ENCODE data around the gene LOXL4.
A peak's percentile ranks its signal among the peaks of the same experiment; 100 is the strongest.

The LOXL4 gene

DNA sequence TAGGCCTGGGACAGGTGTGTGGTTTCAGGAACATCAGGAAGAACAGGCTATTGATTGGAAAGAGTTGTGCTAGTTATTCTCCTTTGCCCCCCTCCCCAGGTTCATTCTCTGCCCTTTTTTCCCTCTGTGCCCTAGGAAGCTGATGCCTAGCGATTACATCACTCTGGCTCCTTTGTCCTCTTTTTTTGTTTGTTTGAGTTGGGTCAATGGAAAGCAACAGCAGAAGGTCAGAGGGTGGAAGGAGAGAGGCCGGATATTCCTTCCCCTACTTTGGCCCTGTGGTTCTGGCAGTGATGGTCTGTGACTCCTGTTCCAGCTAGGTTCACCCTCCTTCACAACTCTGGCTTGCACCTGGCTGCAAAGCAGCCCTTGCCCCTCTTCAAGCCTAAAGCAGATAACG, 18.9 kb downstream of the LOXL4 start:
- DNase-seq (ENCODE audit: low read depth): no peak
- TF ChIP-seq, protein P1, sequence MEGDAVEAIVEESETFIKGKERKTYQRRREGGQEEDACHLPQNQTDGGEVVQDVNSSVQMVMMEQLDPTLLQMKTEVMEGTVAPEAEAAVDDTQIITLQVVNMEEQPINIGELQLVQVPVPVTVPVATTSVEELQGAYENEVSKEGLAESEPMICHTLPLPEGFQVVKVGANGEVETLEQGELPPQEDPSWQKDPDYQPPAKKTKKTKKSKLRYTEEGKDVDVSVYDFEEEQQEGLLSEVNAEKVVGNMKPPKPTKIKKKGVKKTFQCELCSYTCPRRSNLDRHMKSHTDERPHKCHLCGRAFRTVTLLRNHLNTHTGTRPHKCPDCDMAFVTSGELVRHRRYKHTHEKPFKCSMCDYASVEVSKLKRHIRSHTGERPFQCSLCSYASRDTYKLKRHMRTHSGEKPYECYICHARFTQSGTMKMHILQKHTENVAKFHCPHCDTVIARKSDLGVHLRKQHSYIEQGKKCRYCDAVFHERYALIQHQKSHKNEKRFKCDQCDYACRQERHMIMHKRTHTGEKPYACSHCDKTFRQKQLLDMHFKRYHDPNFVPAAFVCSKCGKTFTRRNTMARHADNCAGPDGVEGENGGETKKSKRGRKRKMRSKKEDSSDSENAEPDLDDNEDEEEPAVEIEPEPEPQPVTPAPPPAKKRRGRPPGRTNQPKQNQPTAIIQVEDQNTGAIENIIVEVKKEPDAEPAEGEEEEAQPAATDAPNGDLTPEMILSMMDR (conservative IDR thresholded peaks at IDR 0.05; ENCODE audit: control insufficient read depth, insufficient read depth, low read depth, low read length): no peak
- H3K4me3 ChIP-seq (ENCODE audit: control insufficient read depth, low read depth, low read length): no peak overlapping the region

DNA sequence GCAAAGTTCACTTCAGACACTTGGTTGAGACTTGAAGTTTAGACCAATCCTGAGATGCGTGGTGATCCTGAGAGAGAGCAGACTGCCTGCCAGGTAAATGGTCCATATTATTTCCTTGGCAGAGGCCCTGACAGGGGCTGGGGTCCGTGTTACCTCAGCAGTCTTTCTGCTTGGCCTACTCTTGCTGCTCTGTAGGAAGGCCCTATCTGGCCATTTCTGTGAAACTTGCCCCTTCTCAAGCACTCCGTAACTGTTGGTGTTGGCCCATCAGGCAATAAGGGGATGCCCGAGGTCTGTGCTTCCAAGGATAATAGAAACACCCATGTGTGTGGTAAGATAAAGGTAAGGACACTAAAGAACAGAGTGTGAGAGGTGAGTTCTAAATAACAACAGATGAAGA, 20.0 kb downstream of the LOXL4 start:
- no peak for DNase-seq (ENCODE audit: low read depth)
- TF ChIP-seq, protein P1 (conservative IDR thresholded peaks at IDR 0.05; ENCODE audit: control insufficient read depth, insufficient read depth, low read depth, low read length): no peak
- no peak overlapping the region for H3K4me3 ChIP-seq (ENCODE audit: control insufficient read depth, low read depth, low read length)

DNA sequence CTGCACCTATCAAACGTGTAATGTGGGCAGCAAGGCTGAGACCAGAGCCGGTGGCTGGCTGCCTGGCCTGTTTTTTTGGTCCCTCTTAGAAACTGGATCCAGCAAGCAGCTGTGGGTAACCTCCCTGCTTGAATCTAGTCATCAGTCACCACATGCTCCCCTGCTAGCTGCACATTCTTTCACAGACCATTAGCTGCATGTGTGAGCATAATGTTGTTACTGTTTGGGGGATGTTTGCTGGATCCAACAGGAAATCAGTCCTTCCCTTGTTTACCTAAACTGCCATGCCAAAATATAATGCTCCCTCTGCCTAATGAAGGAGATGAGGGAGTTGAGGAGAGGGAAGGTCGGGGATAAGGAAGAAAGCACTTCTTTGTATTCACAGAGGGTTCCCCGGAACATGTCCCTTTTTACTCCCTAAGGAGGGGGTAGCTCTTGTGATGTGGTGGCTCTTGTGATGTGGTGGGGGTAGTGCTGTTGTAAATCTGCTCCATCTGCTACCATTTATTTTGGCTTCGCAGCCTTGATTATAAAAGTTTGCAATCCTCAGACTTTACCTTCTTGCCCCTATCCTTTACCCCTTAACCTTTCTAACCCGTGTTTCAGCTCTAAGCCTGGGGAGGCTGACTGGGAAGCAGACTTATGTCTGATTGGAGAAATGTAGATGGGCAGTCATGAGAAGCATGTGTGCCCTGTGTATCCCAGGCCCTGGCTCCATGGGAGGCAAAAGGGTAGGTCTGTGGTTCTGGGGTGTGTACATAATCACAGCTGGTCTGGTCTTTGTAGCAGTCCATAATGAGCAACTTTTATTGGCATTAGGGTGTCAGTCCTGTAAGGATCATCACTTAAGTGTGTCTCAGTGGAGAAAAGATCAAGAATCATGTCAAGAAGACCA, 20.8 kb downstream of the LOXL4 start:
- DNase-seq (ENCODE audit: low read depth): peak; percentile 25
- no peak overlapping the region for H3K4me3 ChIP-seq (ENCODE audit: control insufficient read depth, low read depth, low read length)
- TF ChIP-seq, protein P1 (conservative IDR thresholded peaks at IDR 0.05; ENCODE audit: control insufficient read depth, insufficient read depth, low read depth, low read length): no peak

DNA sequence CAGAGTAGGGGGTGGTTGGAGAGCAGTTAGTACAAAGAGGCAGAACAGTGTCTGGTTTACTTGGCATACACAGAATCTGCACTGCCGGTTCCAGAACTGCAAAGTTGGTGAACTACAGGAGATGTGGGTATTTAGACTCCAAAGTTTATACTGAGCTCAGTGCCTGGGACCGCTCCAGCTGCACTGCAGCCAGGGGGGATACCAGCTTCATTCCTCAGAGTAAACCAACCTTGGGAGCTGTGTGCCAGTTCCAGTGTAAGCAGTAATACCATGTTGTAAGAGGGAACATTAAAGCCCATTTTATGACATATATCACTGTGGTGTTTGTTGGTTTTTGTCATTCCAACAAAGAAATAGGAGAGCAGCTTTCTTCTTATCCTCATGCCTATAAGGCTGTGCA, 23.4 kb downstream of the LOXL4 start:
- H3K4me3 ChIP-seq (ENCODE audit: control insufficient read depth, low read depth, low read length): no peak overlapping the region
- TF ChIP-seq, protein P1 (conservative IDR thresholded peaks at IDR 0.05; ENCODE audit: control insufficient read depth, insufficient read depth, low read depth, low read length): no peak
- no peak for DNase-seq (ENCODE audit: low read depth)

DNA sequence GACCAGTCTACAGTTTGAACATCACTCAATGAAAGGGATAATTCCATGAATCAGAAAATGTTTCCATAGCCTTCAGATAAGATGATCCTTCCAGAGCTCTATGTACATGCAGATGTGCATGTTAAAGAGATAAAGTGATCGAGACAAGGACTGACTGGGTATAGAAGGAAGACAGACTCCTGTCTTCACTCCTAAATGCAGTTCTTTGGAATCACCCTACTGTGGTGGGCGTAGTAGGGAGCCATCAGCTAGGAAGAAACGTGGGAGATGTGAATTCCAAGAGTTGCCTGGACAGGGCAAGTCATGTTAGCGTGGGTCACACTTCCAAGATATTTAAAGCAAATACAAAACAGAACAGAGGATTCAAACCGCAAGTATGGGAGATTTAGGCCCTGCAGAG, 23.9 kb downstream of the LOXL4 start:
- TF ChIP-seq, protein P1 (conservative IDR thresholded peaks at IDR 0.05; ENCODE audit: control insufficient read depth, insufficient read depth, low read depth, low read length): no peak
- no peak for DNase-seq (ENCODE audit: low read depth)
- H3K4me3 ChIP-seq (ENCODE audit: control insufficient read depth, low read depth, low read length): no peak overlapping the region

DNA sequence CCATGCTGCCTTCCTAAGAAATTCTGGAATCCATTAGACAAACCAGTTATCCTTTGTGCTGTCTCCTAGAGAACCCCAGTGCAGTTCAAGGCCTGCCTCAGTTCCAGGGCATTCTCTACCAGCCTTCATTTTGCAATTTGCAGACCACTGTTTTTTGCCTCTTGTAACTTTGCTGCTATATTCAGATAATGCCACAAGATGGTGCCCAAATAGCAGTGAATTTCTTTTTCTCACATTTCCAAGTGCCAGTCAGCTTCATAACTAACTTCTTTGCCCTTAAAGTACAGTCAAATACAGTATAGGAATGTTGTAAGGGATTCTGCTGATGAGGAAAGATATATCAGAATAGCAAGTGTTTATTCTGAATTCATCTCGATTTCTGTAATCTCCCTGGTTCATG, 25.2 kb downstream of the LOXL4 start:
- H3K4me3 ChIP-seq (ENCODE audit: control insufficient read depth, low read depth, low read length): no peak overlapping the region
- DNase-seq (ENCODE audit: low read depth): peak; percentile 49
- TF ChIP-seq, protein P1 (conservative IDR thresholded peaks at IDR 0.05; ENCODE audit: control insufficient read depth, insufficient read depth, low read depth, low read length): peak; percentile 50
